ENCODE data around the gene OGFRL1. TPM values are rescaled to one million over a fixed set of nuclear protein-coding genes. Genes with fewer than 3 reads are reported as not detected.

Gene OGFRL1
- total RNA-seq, 1 experiment from 2014 or later, result 5.4 TPM

GRCh38 chr6:71336901-71337300 lies 48.3 kb downstream of the OGFRL1 start:
- Mint-ChIP-seq H3K27ac (no peak overlapping the region), H3K36me3 (no peaks in the 10 kb centered on the region), H3K4me3 (no peak overlapping the region), H3K4me1 (peaks cover 26% of the 10 kb centered on the region), H3K9me3 (peaks cover 11% of the 10 kb centered on the region), H3K27me3 (ENCODE audit: low read depth) (no peaks in the 10 kb centered on the region)
- ChIA-PET POLR2A (no interaction called here), CTCF (no interaction called here)
- ATAC-seq (no peak), DNase-seq (ENCODE audit: low spot score) (no peak)
- no peak for TF ChIP-seq CBFB (CRISPR knock-in tag; IDR thresholded peaks at IDR 0.05; ENCODE audit: low read depth)
- no peak for TF ChIP-seq ZBTB21 (CRISPR knock-in tag; IDR thresholded peaks at IDR 0.05; ENCODE audit: borderline replicate concordance)
- no peak for TF ChIP-seq FOXP1 (CRISPR knock-in tag; IDR thresholded peaks at IDR 0.05; ENCODE audit: borderline replicate concordance)
- TF ChIP-seq NR2C2 (CRISPR knock-in tag; IDR thresholded peaks at IDR 0.05), result no peak
- TF ChIP-seq USF1 (CRISPR knock-in tag; IDR thresholded peaks at IDR 0.05), result no peak
- TF ChIP-seq GRHL2 (CRISPR knock-in tag; IDR thresholded peaks at IDR 0.05; ENCODE audit: insufficient replicate concordance, severe bottlenecking), result no peak
- TF ChIP-seq ATF1 (CRISPR knock-in tag; IDR thresholded peaks at IDR 0.05), result no peak
- TF ChIP-seq ARID4B (CRISPR knock-in tag; IDR thresholded peaks at IDR 0.05; ENCODE audit: borderline replicate concordance), result no peak
- no peak for TF ChIP-seq NR1H2 (CRISPR knock-in tag; IDR thresholded peaks at IDR 0.05)
- TF ChIP-seq SMAD4 (CRISPR knock-in tag; IDR thresholded peaks at IDR 0.05), result no peak
- no peak for TF ChIP-seq RORB (CRISPR knock-in tag; IDR thresholded peaks at IDR 0.05)
- TF ChIP-seq SOX15 (CRISPR knock-in tag; IDR thresholded peaks at IDR 0.05), result no peak
- TF ChIP-seq ZNF263 (CRISPR knock-in tag; IDR thresholded peaks at IDR 0.05; ENCODE audit: low read depth), result no peak
- TF ChIP-seq TEAD4 (CRISPR knock-in tag; IDR thresholded peaks at IDR 0.05), result no peak
- TF ChIP-seq E2F5 (CRISPR knock-in tag; IDR thresholded peaks at IDR 0.05), result no peak
- TF ChIP-seq JAZF1 (CRISPR knock-in tag; IDR thresholded peaks at IDR 0.05), result no peak

GRCh38 chr6:71338540-71339316 lies 50.1 kb downstream of the OGFRL1 start:
- H3K27ac Mint-ChIP-seq, result no peak overlapping the region
- POLR2A ChIA-PET, result no interaction called here
- H3K9me3 Mint-ChIP-seq, result peaks cover 11% of the 10 kb centered on the region
- H3K36me3 Mint-ChIP-seq, result no peaks in the 10 kb centered on the region
- no peak overlapping the region for H3K4me3 Mint-ChIP-seq
- DNase-seq (ENCODE audit: low spot score) (no peak), ATAC-seq (no peak)
- H3K4me1 Mint-ChIP-seq, result peaks cover 36% of the 10 kb centered on the region
- CTCF ChIA-PET, result no interaction called here
- H3K27me3 Mint-ChIP-seq (ENCODE audit: low read depth), result no peaks in the 10 kb centered on the region
- no peak for TF ChIP-seq ZNF512 (CRISPR knock-in tag; IDR thresholded peaks at IDR 0.05; ENCODE audit: borderline replicate concordance)
- TF ChIP-seq CTCF (IDR thresholded peaks at IDR 0.05), result no peak
- no peak for TF ChIP-seq CREM (CRISPR knock-in tag; IDR thresholded peaks at IDR 0.05)
- TF ChIP-seq TP53 (CRISPR knock-in tag; IDR thresholded peaks at IDR 0.05), result no peak
- TF ChIP-seq AFF4 (CRISPR knock-in tag; IDR thresholded peaks at IDR 0.05; ENCODE audit: borderline replicate concordance), result no peak

Measured in WTC11 (cell line).